Measurements from ENCODE around the gene ZNF155. TPM values are rescaled to one million over a fixed set of nuclear protein-coding genes. Genes with fewer than 3 reads are reported as not detected.

Gene ZNF155
- total RNA-seq, 2 experiments from 2014 or later, result 2.9 to 4.5 TPM

GRCh38 chr19:43957891-43958290 is 26.1 kb upstream of the ZNF155 start:
- H3K27me3 Mint-ChIP-seq, result no peaks in the 10 kb centered on the region
- CTCF ChIA-PET, result no interaction called here
- POLR2A ChIA-PET, result interaction anchor here (0.6 to 1.0 kb wide), 2 partner anchors 34 to 192 kb away, joined by 3 read pairs; no protein-coding TSS in a partner anchor
- no peak for DNase-seq
- H3K36me3 Mint-ChIP-seq, result peaks cover 19% of the 10 kb centered on the region
- no peak overlapping the region for H3K27ac Mint-ChIP-seq
- H3K4me3 Mint-ChIP-seq, result no peak overlapping the region
- H3K9me3 Mint-ChIP-seq, result peaks cover 35% of the 10 kb centered on the region
- no peaks in the 10 kb centered on the region for H3K4me1 Mint-ChIP-seq (ENCODE audit: low read depth)
- intact Hi-C loops (cut with micrococcal nuclease), result no loop called here

GRCh38 chr19:43960411-43960810 is 23.6 kb upstream of the ZNF155 start:
- intact Hi-C loops (cut with micrococcal nuclease), result no loop called here
- Mint-ChIP-seq H3K27ac (no peak overlapping the region), H3K9me3 (peaks cover 51% of the 10 kb centered on the region), H3K4me3 (no peak overlapping the region), H3K27me3 (no peaks in the 10 kb centered on the region), H3K4me1 (ENCODE audit: low read depth) (no peaks in the 10 kb centered on the region), H3K36me3 (peaks cover 36% of the 10 kb centered on the region)
- ChIA-PET POLR2A (no interaction called here), CTCF (no interaction called here)
- no peak for DNase-seq

GRCh38 chr19:43966079-43966694 is 17.8 kb upstream of the ZNF155 start:
- ChIA-PET POLR2A (no interaction called here), CTCF (no interaction called here)
- DNase-seq, result no peak
- no peak overlapping the region for H3K27ac Mint-ChIP-seq
- no peaks in the 10 kb centered on the region for H3K4me1 Mint-ChIP-seq (ENCODE audit: low read depth)
- intact Hi-C loops (cut with micrococcal nuclease), result no loop called here
- H3K4me3 Mint-ChIP-seq, result no peak overlapping the region
- peaks cover under 1% of the 10 kb centered on the region for H3K27me3 Mint-ChIP-seq
- peaks cover 57% of the 10 kb centered on the region for H3K36me3 Mint-ChIP-seq
- H3K9me3 Mint-ChIP-seq, result peaks cover 67% of the 10 kb centered on the region

GRCh38 chr19:43976732-43977131 is 7.3 kb upstream of the ZNF155 start:
- no peak for DNase-seq
- POLR2A ChIA-PET, result no interaction called here
- H3K27ac Mint-ChIP-seq, result no peak overlapping the region
- no peak overlapping the region for H3K4me3 Mint-ChIP-seq
- H3K27me3 Mint-ChIP-seq, result no peaks in the 10 kb centered on the region
- CTCF ChIA-PET, result no interaction called here
- no peaks in the 10 kb centered on the region for H3K4me1 Mint-ChIP-seq (ENCODE audit: low read depth)
- H3K36me3 Mint-ChIP-seq, result peaks cover 9% of the 10 kb centered on the region
- intact Hi-C loops (cut with micrococcal nuclease), result no loop called here
- peaks cover 37% of the 10 kb centered on the region for H3K9me3 Mint-ChIP-seq

- ChIA-PET POLR2A (no interaction called here), CTCF (no interaction called here)
- intact Hi-C loops (cut with micrococcal nuclease), result loop anchor here (5.0 kb wide), 1 partner anchor 129 kb away; the partner anchor contains the start of gene ZNF225
These were observed 460 bp upstream of the ZNF155 start for GRCh38 chr19:43983544-43983911.

GRCh38 chr19:43984687-43985000 is 656 bp downstream of the ZNF155 start:
- ChIA-PET CTCF (interaction anchor here (1.1 kb wide), 1 partner anchor 33 kb away, joined by 4 read pairs; the partner anchor contains the start of gene ZNF221), POLR2A (no interaction called here)
- intact Hi-C loops (cut with micrococcal nuclease), result loop anchor here (1.0 to 5.0 kb wide), 3 partner anchors 18 to 128 kb away; partner anchors contain the start of genes ZNF225, ZNF230 and ZNF45
- DNase-seq, result peak; percentile 20
- peaks cover 22% of the 10 kb centered on the region for H3K36me3 Mint-ChIP-seq
- H3K27ac Mint-ChIP-seq, result peak overlapping the region; percentile 89
- H3K27me3 Mint-ChIP-seq, result no peaks in the 10 kb centered on the region
- peak overlapping the region; percentile 97 for H3K4me3 Mint-ChIP-seq
- H3K9me3 Mint-ChIP-seq, result peaks cover 4% of the 10 kb centered on the region
- peaks cover 7% of the 10 kb centered on the region for H3K4me1 Mint-ChIP-seq (ENCODE audit: low read depth)

More at GRCh38 chr19:43983544-43983911, 460 bp upstream of the ZNF155 start:
- H3K36me3 Mint-ChIP-seq, result peaks cover 11% of the 10 kb centered on the region
- H3K27me3 Mint-ChIP-seq, result no peaks in the 10 kb centered on the region
- H3K9me3 Mint-ChIP-seq, result no peaks in the 10 kb centered on the region
- H3K27ac Mint-ChIP-seq, result no peak overlapping the region
- peaks cover 7% of the 10 kb centered on the region for H3K4me1 Mint-ChIP-seq (ENCODE audit: low read depth)
- peak overlapping the region; percentile 55 for H3K4me3 Mint-ChIP-seq
- DNase-seq, result no peak

GRCh38 chr19:43997631-43998290 is 13.8 kb downstream of the ZNF155 start:
- intact Hi-C loops (cut with micrococcal nuclease), result no loop called here
- Mint-ChIP-seq H3K27me3 (no peaks in the 10 kb centered on the region), H3K27ac (no peak overlapping the region), H3K4me3 (no peak overlapping the region), H3K9me3 (peaks cover 36% of the 10 kb centered on the region), H3K4me1 (ENCODE audit: low read depth) (peaks cover 10% of the 10 kb centered on the region), H3K36me3 (peaks cover 61% of the 10 kb centered on the region)
- ChIA-PET CTCF (no interaction called here), POLR2A (no interaction called here)
- DNase-seq, result no peak

GRCh38 chr19:44002212-44002565 is 18.2 kb downstream of the ZNF155 start:
- POLR2A ChIA-PET, result no interaction called here
- intact Hi-C loops (cut with micrococcal nuclease), result loop anchor here (1.0 to 5.0 kb wide), 7 partner anchors 18 to 210 kb away; partner anchors contain the start of genes ZNF155, ZNF221, ZNF224 and ZNF227

GRCh38 chr19:44002566-44003460 is 18.8 kb downstream of the ZNF155 start, which contains the start of gene ZNF230:
Gene ZNF230, plus strand, starts transcription at chr19:44002957. Its CDS starts 4,122 bp downstream, at chr19:44007079.
- peak; percentile 91 for DNase-seq

More at GRCh38 chr19:44002212-44002565, 18.2 kb downstream of the ZNF155 start:
- Mint-ChIP-seq H3K27ac (peak overlapping the region; percentile 94), H3K9me3 (peaks cover 41% of the 10 kb centered on the region), H3K4me1 (ENCODE audit: low read depth) (peaks cover 18% of the 10 kb centered on the region), H3K4me3 (peak overlapping the region; percentile 99), H3K36me3 (peaks cover 39% of the 10 kb centered on the region), H3K27me3 (no peaks in the 10 kb centered on the region)
- CTCF ChIA-PET, result interaction anchor here (1.3 kb wide), 2 partner anchors 67 to 93 kb away, joined by 3 to 4 read pairs; partner anchors contain the start of genes ZNF224 and ZNF45
- no peak for DNase-seq

GRCh38 chr19:44003461-44004009 is 19.5 kb downstream of the ZNF155 start:
- H3K4me3 Mint-ChIP-seq, result peak overlapping the region; percentile 99
- H3K4me1 Mint-ChIP-seq (ENCODE audit: low read depth), result peaks cover 18% of the 10 kb centered on the region
- H3K27ac Mint-ChIP-seq, result peak overlapping the region; percentile 94
- H3K9me3 Mint-ChIP-seq, result peaks cover 42% of the 10 kb centered on the region
- peaks cover 41% of the 10 kb centered on the region for H3K36me3 Mint-ChIP-seq
- CTCF ChIA-PET, result interaction anchor here (1.0 kb wide), 1 partner anchor 279 kb away, joined by 3 read pairs; no protein-coding TSS in a partner anchor
- no peak for DNase-seq
- intact Hi-C loops (cut with micrococcal nuclease), result loop anchor here (1.0 to 5.0 kb wide), 4 partner anchors 22 to 209 kb away; partner anchors contain the start of genes ZNF221, ZNF222, ZNF225 and ZNF227
- POLR2A ChIA-PET, result interaction anchor here (0.6 kb wide), 1 partner anchor 110 kb away, joined by 3 read pairs; no protein-coding TSS in a partner anchor
- no peaks in the 10 kb centered on the region for H3K27me3 Mint-ChIP-seq

More at GRCh38 chr19:44002566-44003460, 18.8 kb downstream of the ZNF155 start, which contains the start of gene ZNF230:
- Mint-ChIP-seq H3K9me3 (peaks cover 41% of the 10 kb centered on the region), H3K4me3 (peak within 1 kb of the TSS; percentile 99), H3K4me1 (ENCODE audit: low read depth) (peaks cover 18% of the 10 kb centered on the region), H3K27ac (peak within 1 kb of the TSS; percentile 94), H3K36me3 (peaks cover 39% of the 10 kb centered on the region), H3K27me3 (no peaks in the 10 kb centered on the region)
- intact Hi-C loops (cut with micrococcal nuclease), result loop anchor here (1.0 to 5.0 kb wide), 9 partner anchors 19 to 209 kb away; partner anchors contain the start of genes ZNF155, ZNF221, ZNF222 and ZNF224
- ChIA-PET CTCF (interaction anchor here (1.0 kb wide), 1 partner anchor 279 kb away, joined by 3 read pairs; no protein-coding TSS in a partner anchor), POLR2A (interaction anchor here (0.6 kb wide), 1 partner anchor 111 kb away, joined by 3 read pairs; no protein-coding TSS in a partner anchor)

GRCh38 chr19:44005973-44006372 is 22.0 kb downstream of the ZNF155 start:
- Mint-ChIP-seq H3K27ac (no peak overlapping the region), H3K9me3 (peaks cover 56% of the 10 kb centered on the region), H3K4me1 (ENCODE audit: low read depth) (peaks cover 18% of the 10 kb centered on the region), H3K27me3 (no peaks in the 10 kb centered on the region), H3K4me3 (no peak overlapping the region), H3K36me3 (peaks cover 62% of the 10 kb centered on the region)
- ChIA-PET POLR2A (no interaction called here), CTCF (no interaction called here)
- intact Hi-C loops (cut with micrococcal nuclease), result no loop called here
- no peak for DNase-seq

Data from activated CD4-positive, alpha-beta memory T cell treated with anti-CD3 and anti-CD28 coated beads for 36 hours (primary cell).